ENCODE measurements around the gene CYP2C9. TPM values are rescaled to one million over a fixed set of nuclear protein-coding genes. Genes with fewer than 3 reads are reported as not detected.

The CYP2C9 gene
- polyA plus RNA-seq, 3 donors from 2014 or later = not detected

DNA sequence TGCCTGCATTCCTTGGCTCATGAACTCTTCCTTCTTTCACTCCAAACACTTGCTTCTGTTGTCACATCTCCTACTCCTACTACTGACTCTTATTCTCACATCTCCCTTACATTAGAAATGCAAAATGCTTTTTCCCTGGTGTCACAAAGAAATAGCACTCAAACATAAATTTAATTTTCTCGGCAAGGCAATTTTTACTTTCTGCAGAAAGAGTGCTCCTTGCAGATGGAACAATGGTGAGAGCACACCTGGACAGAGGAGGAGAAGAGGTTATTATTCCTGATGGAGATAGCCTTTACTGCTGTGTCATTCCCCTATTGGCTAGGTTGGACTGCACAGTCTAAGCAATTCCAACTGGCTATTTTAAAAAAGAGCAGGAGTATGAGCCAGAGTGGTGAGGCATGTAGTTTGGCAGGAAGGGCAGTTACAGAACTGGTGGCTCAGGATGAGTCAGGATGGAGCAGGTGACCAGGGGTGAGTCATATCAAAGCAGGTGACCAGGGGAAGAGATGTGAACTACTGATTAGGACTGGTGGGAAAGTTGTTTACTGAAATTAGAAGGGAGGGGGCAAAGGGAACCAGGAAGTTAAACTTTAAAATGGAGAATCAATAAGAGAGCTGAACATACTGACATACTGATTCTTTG is 52.9 kb downstream of the CYP2C9 start:
- Mint-ChIP-seq H3K9me3 (peaks cover 9 to 47% (median 21%) of the 10 kb centered on the region in 6 donors), H3K36me3 (peaks cover 0 to 7% (median 0%) of the 10 kb centered on the region in 3 donors), H3K4me1 (no peaks in the 10 kb centered on the region), H3K27ac (no peak overlapping the region), H3K27me3 (ENCODE audit: low read depth in 3 of 3) (peaks cover 0 to 2% (median 1%) of the 10 kb centered on the region in 3 donors), H3K4me3 (no peak overlapping the region)
- no peak for DNase-seq

DNA sequence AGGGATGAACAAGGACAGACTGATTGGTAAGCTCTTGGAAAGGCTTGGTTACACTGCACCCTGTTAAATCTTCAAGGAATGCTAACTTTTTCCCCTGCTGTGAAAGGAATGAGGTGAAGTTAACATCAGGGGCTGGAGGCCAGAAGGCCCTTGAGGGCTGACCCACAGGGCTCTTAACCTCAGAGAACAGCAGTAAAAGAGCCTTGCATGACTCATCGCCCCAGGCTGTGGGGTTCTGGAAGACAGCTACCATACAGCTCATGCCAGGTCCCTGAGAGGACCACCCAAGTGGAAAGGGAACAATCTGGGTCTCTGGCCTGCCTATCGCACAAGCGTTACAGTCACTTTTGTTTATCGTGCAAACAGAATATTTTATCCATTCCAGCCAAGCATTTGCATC is 54.4 kb downstream of the CYP2C9 start:
- H3K4me1 Mint-ChIP-seq = no peaks in the 10 kb centered on the region
- no peak overlapping the region for H3K4me3 Mint-ChIP-seq
- peaks cover 0 to 2% (median 0%) of the 10 kb centered on the region in 3 donors for H3K27me3 Mint-ChIP-seq (ENCODE audit: low read depth in 3 of 3)

GRCh38 chr10:94997741-94998174 is 59.3 kb downstream of the CYP2C9 start:
- H3K4me1 Mint-ChIP-seq = no peaks in the 10 kb centered on the region
- H3K27ac Mint-ChIP-seq = no peak overlapping the region
- no peaks in the 10 kb centered on the region for H3K36me3 Mint-ChIP-seq
- no peak overlapping the region for H3K4me3 Mint-ChIP-seq
- peaks cover 4 to 16% (median 7%) of the 10 kb centered on the region in 6 donors for H3K9me3 Mint-ChIP-seq
- DNase-seq = no peak
- peaks cover 0 to 2% (median 1%) of the 10 kb centered on the region in 3 donors for H3K27me3 Mint-ChIP-seq (ENCODE audit: low read depth in 3 of 3)

More for the DNA sequence above, 54.4 kb downstream of the CYP2C9 start:
- no peak overlapping the region for H3K27ac Mint-ChIP-seq
- peaks cover 0 to 7% (median 0%) of the 10 kb centered on the region in 3 donors for H3K36me3 Mint-ChIP-seq
- DNase-seq = no peak
- H3K9me3 Mint-ChIP-seq = peaks cover 9 to 46% (median 21%) of the 10 kb centered on the region in 6 donors

DNA sequence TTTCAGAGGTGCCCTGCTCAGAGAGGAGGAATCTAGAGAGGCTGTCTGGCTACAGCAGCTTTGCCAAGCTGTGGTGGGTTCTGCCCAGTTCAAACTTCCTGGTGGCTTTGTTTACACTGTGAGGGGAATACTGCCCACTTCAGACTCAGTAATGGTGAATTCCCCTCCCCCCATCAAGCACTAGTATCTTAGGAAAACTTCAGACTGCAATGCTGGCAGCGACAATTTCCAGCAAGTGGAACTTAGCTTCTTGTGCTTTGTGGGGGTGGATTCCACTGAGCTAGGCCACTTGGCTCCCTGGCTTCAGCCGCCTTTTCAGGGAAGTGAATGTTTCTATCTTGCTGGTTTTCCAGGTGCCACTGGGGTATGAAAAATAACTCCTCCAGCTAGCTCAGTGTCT is 88.0 kb downstream of the CYP2C9 start:
- H3K4me1 Mint-ChIP-seq = no peaks in the 10 kb centered on the region
- H3K36me3 Mint-ChIP-seq = no peaks in the 10 kb centered on the region
- no peak overlapping the region for H3K27ac Mint-ChIP-seq
- H3K9me3 Mint-ChIP-seq = peaks cover 9 to 23% (median 11%) of the 10 kb centered on the region in 6 donors
- peaks cover 0 to 1% (median 0%) of the 10 kb centered on the region in 3 donors for H3K27me3 Mint-ChIP-seq (ENCODE audit: low read depth in 3 of 3)
- H3K4me3 Mint-ChIP-seq = no peak overlapping the region
- DNase-seq = no peak

DNA sequence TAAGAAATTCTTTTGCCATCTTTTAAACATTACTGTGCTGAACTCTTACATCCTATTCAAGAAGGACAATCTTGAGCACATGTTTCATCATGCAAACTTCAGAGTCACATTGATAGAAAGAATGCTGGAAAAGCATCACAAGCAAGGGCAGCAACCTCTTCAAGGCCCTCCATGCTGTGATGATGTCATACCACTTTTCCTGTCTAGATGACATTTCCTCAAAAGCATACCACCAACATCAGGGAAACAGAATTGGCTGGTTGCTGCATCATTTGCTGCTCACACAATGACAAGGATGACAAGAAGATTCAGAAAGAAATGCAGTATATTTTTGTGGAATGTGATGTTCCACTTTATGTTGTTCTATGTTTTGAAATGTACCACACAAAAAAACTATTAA is 93.2 kb downstream of the CYP2C9 start:
- Mint-ChIP-seq H3K4me3 (no peak overlapping the region), H3K9me3 (peaks cover 2 to 20% (median 6%) of the 10 kb centered on the region in 6 donors), H3K36me3 (no peaks in the 10 kb centered on the region), H3K27ac (no peak overlapping the region), H3K27me3 (ENCODE audit: low read depth in 3 of 3) (peaks cover 0 to 1% (median 0%) of the 10 kb centered on the region in 3 donors), H3K4me1 (no peaks in the 10 kb centered on the region)
- DNase-seq = no peak

- Mint-ChIP-seq H3K27ac (no peak overlapping the region), H3K27me3 (ENCODE audit: low read depth in 3 of 3) (peaks cover 0 to 4% (median 2%) of the 10 kb centered on the region in 3 donors), H3K9me3 (peaks cover 0 to 14% (median 3%) of the 10 kb centered on the region in 6 donors), H3K4me3 (no peak overlapping the region), H3K36me3 (no peaks in the 10 kb centered on the region), H3K4me1 (no peaks in the 10 kb centered on the region)
- DNase-seq = no peak
Measured at GRCh38 chr10:95034401-95034800, 95.9 kb downstream of the CYP2C9 start.

GRCh38 chr10:95035332-95036295 is 97.2 kb downstream of the CYP2C9 start:
- DNase-seq = no peak
- Mint-ChIP-seq H3K4me3 (no peak overlapping the region), H3K9me3 (peaks cover 0 to 11% (median 2%) of the 10 kb centered on the region in 6 donors), H3K27me3 (ENCODE audit: low read depth in 3 of 3) (peaks cover 0 to 4% (median 2%) of the 10 kb centered on the region in 3 donors), H3K27ac (no peak overlapping the region), H3K4me1 (no peaks in the 10 kb centered on the region), H3K36me3 (no peaks in the 10 kb centered on the region)

- Mint-ChIP-seq H3K27me3 (ENCODE audit: low read depth in 3 of 3) (peaks cover 0 to 2% (median 2%) of the 10 kb centered on the region in 3 donors), H3K27ac (no peak overlapping the region), H3K36me3 (no peaks in the 10 kb centered on the region), H3K9me3 (peaks cover 0 to 6% (median 0%) of the 10 kb centered on the region in 6 donors), H3K4me1 (no peaks in the 10 kb centered on the region), H3K4me3 (no peak overlapping the region)
- no peak for DNase-seq
Measured at GRCh38 chr10:95039281-95039680, 100.8 kb downstream of the CYP2C9 start.

Other genes with a start within 250 kb of the CYP2C9 start
- gene CYP2C19, start 176.0 kb upstream of the CYP2C9 start, polyA plus RNA-seq = not detected
- gene CYP2C8, start 130.8 kb downstream of the CYP2C9 start, polyA plus RNA-seq = under 1 TPM in 1 of 3 donors, not detected in 2; 0.20 TPM